Measurements from ENCODE around the gene KNDC1.
"Not testable (repeated sequence)": the region's sequence is repeated elsewhere in the genome, so short reads cannot be mapped to it uniquely, and the experiment has no call there.

The KNDC1 gene

GRCh38 chr10:133209117-133209516, 49.1 kb downstream of the KNDC1 start:
- no peak for DNase-seq

- DNase-seq = no peak
Observed at GRCh38 chr10:133209641-133210040, 49.6 kb downstream of the KNDC1 start.

- DNase-seq = no peak
Observed at GRCh38 chr10:133210398-133211140, 50.5 kb downstream of the KNDC1 start.

GRCh38 chr10:133211141-133211830, 51.3 kb downstream of the KNDC1 start:
- no peak for DNase-seq

- no peak for DNase-seq
Observed at GRCh38 chr10:133211959-133212852, 52.2 kb downstream of the KNDC1 start.

- DNase-seq = no peak
Observed at GRCh38 chr10:133212853-133213494, 53.0 kb downstream of the KNDC1 start.

GRCh38 chr10:133213641-133214467, 53.8 kb downstream of the KNDC1 start:
- no peak for DNase-seq

GRCh38 chr10:133214468-133215410, 54.7 kb downstream of the KNDC1 start:
- DNase-seq = no peak

GRCh38 chr10:133215586-133215985, 55.6 kb downstream of the KNDC1 start:
- no peak for DNase-seq

- no peak for DNase-seq
Observed at GRCh38 chr10:133216776-133217175, 56.8 kb downstream of the KNDC1 start.

- DNase-seq = no peak
Observed at GRCh38 chr10:133217800-133218589, 58.0 kb downstream of the KNDC1 start.

GRCh38 chr10:133218891-133219290, 58.9 kb downstream of the KNDC1 start:
- DNase-seq = no peak

- no peak for DNase-seq
Observed at GRCh38 chr10:133219782-133220181, 59.8 kb downstream of the KNDC1 start.

GRCh38 chr10:133221331-133221730, 61.3 kb downstream of the KNDC1 start:
- DNase-seq = no peak

GRCh38 chr10:133221756-133222155, 61.7 kb downstream of the KNDC1 start:
- not testable (repeated sequence) for DNase-seq

GRCh38 chr10:133224076-133224475, 64.1 kb downstream of the KNDC1 start:
- no peak for DNase-seq

- no peak for DNase-seq
Observed at GRCh38 chr10:133224756-133225372, 64.8 kb downstream of the KNDC1 start.

GRCh38 chr10:133225707-133226191, 65.7 kb downstream of the KNDC1 start:
- DNase-seq = no peak

- no peak for DNase-seq
Observed at GRCh38 chr10:133226251-133226808, 66.3 kb downstream of the KNDC1 start.
